HG03097 (cell line): ENCODE measurements around the gene FBXL14.

ENCODE experiments used
- ATAC-seq: cut with Tn5 transposase; IDR thresholded peaks from one replicate; pipeline ENCODE4 v1.9.1; 2021; ENCODE audit not compliant: unreplicated experiment, low FRiP score

FBXL14 gene

DNA sequence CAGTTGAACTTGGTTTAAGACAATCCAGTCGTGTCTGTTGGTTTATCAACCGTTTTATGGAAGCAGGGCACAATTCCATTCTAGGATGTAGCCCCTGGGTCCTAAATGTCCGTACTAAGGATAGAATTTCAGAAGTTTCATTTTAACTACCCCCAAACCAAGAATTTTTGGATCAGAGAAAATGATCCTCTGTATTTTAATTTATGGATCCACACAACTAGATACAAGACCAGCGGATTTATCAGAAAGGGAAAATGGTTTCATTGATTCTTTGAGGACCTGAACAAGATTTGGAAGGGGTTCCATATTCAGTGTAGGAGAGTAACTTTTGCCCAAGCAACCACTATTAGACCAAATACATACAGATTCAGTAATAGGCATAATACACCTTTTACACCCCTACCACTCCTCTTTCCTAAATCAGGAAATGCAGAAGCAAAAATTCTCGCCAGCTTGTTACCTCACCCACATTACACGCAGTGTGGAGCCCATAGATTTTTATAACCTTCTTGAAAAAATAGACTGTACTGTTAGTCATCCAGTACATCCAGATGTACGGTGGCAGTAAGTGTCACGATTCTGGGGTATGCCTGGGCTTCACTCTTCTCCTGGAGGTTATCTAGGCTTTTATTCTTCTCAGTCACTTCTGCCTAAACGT lies 1.4 kb upstream of the FBXL14 start:
- no peak for ATAC-seq

- ATAC-seq, result no peak
Measured at GRCh38 chr12:1595026-1595561, 713 bp upstream of the FBXL14 start.

- ATAC-seq, result peak; percentile 42
Measured at GRCh38 chr12:1594006-1594260, 448 bp downstream of the FBXL14 start.

GRCh38 chr12:1593174-1594005 lies 991 bp downstream of the FBXL14 start:
- ATAC-seq, result peak; percentile 19

DNA sequence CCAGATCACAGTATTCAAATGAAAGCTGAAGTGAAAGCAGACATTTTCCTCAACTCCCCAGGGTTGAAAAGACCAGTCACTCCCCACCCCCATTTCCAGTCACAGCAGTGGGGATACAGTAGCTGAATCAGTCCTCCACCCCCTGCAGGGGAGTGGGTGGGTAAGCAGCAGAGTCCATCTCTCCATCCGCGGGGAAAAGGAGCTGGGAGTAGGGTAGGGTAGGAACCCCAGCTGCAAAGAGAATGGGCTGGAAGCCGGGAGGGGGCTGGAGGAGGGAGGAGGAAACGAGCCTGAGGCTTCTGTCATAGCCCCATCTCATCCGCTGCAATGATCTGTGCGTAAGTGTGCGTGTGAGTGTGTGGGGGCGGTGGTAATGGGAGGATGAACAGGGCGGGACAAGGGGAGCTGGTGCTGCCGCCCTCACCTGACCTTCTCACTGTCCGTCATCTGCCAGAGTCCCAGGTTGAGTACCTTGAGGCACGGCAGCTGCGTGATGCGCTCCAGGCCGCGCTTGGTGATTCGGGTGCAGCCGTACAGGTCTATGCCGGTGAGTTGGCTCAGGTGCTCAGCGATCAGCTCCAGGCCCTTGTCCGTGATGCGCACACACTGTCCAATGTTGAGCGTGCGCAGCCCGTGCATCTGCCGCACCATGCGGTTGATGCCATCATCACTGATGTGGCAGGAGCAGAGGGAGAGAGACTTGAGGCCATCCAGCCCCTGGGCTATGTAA lies 1.8 kb downstream of the FBXL14 start:
- ATAC-seq, result no peak

- no peak for ATAC-seq
Measured at GRCh38 chr12:1591543-1591942, 2.8 kb downstream of the FBXL14 start.

- no peak for ATAC-seq
Measured at GRCh38 chr12:1591034-1591433, 3.3 kb downstream of the FBXL14 start.

DNA sequence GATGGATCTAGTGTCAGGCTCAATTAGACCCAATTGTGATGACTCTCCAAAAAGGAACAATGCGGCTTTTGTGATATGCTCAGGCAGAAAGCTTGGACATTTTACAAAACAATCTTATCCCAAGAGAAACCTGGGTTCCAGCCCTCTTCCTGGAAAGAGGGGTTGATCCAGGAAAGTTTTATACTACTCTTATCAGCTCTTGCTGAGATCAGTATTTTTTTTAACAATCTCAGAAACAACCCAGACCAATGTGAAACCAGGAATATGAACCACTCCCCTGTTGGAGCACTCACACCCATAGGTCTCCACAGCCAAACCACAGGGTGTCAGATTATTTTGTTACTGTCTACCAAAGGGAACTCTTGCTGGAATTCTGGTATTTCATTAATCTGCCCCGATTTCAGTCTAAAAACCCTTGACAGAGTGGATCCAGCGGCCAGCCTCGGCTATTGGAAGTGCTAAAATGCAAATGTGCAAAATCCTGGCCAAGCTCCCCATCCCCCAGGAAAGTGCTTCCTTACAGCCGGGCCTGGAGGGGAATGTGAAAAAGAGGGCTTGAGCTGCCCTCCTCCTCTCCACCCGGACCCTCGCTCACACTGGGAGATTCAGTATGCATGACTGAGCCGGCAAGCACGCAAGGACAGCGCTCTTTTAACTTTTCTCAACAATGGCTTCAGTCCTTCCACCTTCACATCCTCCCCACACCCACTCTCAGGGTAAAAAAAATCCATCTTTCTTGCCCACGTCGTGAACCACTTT lies 4.0 kb downstream of the FBXL14 start:
- ATAC-seq, result no peak

- no peak for ATAC-seq
Measured at GRCh38 chr12:1588575-1588947, 5.8 kb downstream of the FBXL14 start.

GRCh38 chr12:1587927-1588574 lies 6.3 kb downstream of the FBXL14 start:
- no peak for ATAC-seq

DNA sequence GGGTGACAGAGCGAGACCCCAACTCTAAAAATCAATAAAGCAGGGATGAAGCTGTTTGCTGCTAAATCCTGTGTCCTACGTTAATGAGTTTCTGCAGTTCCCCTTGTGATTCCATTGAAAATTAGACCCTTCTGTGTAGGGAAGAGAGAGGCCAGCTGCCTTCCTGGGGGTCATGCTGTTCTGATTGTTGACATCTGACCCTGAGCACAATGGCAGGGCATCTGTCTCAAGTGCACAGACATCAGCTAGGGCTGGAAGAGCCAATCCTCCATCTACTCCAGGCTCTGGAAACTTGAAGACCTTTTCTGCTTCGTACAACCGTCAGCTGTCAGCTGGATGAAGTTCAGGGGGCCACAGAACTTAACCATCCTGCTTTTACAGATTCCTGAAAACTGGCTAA lies 10.1 kb downstream of the FBXL14 start:
- ATAC-seq, result no peak

DNA sequence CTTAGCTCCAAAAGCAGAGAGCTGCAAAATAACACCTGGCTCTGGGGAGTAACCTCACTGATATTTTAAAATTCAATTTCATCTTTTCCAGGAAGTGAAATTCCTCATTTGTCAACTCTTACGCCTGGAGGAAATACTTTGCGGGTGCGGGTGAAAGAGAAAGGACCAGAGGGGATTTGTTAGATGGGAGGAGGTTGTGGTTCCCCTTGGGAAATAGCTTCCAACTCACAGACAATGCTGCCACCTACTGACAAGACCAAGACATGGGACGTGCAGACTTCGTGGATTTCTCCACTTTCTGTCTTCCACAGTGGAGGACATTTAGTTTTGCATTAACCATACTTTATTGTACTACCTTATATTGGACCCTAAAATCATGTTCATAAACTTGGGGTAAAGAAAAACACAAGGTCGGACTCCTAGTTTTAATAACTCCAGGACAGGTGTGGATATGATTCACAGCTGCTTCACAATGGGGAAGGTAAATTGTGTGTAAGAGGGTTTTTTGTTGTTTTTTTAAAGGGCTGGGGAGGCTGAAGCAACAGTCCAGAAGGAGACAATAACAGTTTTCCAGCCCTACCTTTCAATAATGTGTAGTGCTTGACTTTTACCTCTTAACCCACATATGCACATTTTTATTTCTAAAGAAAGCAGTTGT lies 10.8 kb downstream of the FBXL14 start:
- no peak for ATAC-seq

DNA sequence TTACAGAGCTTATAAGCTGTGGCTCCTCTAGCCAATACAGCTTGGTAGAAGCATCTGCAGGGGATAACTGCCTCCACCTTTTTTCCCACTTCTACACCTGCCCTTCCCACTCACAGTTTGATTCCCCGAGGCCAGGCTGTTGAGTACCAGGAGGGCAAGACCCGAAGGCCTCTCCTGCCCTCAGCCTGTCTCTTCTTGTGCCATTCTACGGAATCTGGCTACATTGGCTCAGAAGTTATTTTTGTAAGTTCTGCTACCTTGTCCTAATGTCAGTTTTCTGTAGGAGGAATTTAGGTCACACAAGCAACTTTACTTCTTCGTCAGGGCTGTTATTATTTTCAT lies 11.7 kb downstream of the FBXL14 start:
- ATAC-seq, result no peak

- ATAC-seq, result no peak
Measured at GRCh38 chr12:1581973-1582708, 12.2 kb downstream of the FBXL14 start.

- ATAC-seq, result no peak
Measured at GRCh38 chr12:1580526-1580925, 13.9 kb downstream of the FBXL14 start.

DNA sequence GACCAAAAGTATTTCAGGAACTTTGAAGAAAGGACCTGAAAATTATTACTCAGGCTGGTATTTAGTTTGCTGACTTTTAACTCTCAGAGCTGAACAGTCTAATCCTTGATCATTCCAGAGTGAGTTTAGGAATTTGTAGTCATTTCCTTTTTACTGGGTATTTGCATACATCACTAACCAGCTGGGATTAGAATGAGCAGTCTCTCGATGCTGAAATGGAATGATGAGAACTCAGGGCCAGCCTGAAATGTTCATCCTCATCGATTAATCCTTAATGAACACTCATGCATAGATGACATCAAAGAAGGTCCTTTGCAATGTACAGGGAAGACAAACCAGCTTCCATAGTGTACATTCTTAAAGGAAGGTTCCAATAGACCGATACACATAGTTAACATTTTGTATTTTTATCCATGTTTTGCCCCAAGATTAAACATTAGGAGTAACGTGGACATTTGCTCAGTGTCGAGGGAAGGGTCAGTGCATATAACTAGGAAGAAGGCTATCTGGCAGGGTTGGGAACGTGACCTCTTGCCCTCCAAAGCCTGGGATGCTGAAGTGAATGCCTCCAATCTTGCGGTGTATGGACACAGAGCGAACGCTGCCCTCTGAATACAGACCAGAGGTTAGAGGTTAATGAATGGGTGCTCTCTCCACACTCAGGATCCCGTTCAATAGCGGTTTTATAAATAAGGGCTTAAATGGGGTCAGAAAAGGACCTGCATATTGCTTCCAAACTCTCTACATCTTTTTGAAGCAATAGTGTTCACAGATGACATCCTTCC lies 14.5 kb downstream of the FBXL14 start:
- ATAC-seq, result no peak

- ATAC-seq, result no peak
Measured at GRCh38 chr12:1576410-1577241, 17.8 kb downstream of the FBXL14 start.
